H1 (cell line): ENCODE data around the gene IDI1.
"Not testable (repeated sequence)": the region's sequence is repeated elsewhere in the genome, so short reads cannot be mapped to it uniquely, and the experiment has no call there.

ENCODE experiments used
- HDAC6 ChIP-seq: IDR thresholded peaks from one replicate; pipeline ENCODE4 v1.7.1; 2012; ENCODE audit warnings: low read depth, mild to moderate bottlenecking, inconsistent platforms, low read length, moderate library complexity
- KDM5A ChIP-seq: fragments of 200-600 bp; IDR thresholded peaks from 2 replicates; pipeline ENCODE4 v1.7.1; 2012; ENCODE audit warnings: mild to moderate bottlenecking, low read length, inconsistent platforms, mixed read lengths
- POLR2A ChIP-seq, 2 experiments: IDR thresholded peaks; 1 replicate in 1 of 2; 2 replicates in 1 of 2; pipeline ENCODE4 v1.6.1; 2011; ENCODE audit warnings: low read depth in 2 of 2, low read length in 2 of 2, mild to moderate bottlenecking in 2 of 2; ENCODE audit errors: control extremely low read depth in 1 of 2
- POLR2AphosphoS5 ChIP-seq: IDR thresholded peaks from 2 replicates; pipeline ENCODE4 v1.6.1; 2011; ENCODE audit warnings: low read depth, low read length
- RXRA ChIP-seq: IDR thresholded peaks from 2 replicates; pipeline ENCODE4 v1.6.1; 2011; ENCODE audit warnings: low read depth, mild to moderate bottlenecking, low read length, moderate library complexity; ENCODE audit not compliant: insufficient read depth
- SUZ12 ChIP-seq: fragments of 200-600 bp; sonication (generic); IDR thresholded peaks from 2 replicates; pipeline ENCODE4 v1.6.1; 2012; ENCODE audit warnings: mild to moderate bottlenecking, inconsistent platforms, low read length, moderate library complexity, mixed read lengths
- YY1 ChIP-seq: IDR thresholded peaks from 2 replicates; pipeline ENCODE4 v1.6.1; 2011; ENCODE audit warnings: low read depth, mild to moderate bottlenecking, low read length
- TF ChIP-seq, protein P1 (sequence below), 3 experiments: IDR thresholded peaks; 1 replicate in 2 of 3; 2 replicates in 1 of 3; pipeline versions ENCODE4 v1.5.1 to v1.6.1; 2011; ENCODE audit warnings: low read length in 3 of 3, mild to moderate bottlenecking in 3 of 3, inconsistent platforms in 2 of 3, low read depth in 1 of 3, moderate library complexity in 1 of 3; ENCODE audit not compliant: insufficient read depth in 1 of 3; ENCODE audit errors: control extremely low read depth in 1 of 3

DNA sequence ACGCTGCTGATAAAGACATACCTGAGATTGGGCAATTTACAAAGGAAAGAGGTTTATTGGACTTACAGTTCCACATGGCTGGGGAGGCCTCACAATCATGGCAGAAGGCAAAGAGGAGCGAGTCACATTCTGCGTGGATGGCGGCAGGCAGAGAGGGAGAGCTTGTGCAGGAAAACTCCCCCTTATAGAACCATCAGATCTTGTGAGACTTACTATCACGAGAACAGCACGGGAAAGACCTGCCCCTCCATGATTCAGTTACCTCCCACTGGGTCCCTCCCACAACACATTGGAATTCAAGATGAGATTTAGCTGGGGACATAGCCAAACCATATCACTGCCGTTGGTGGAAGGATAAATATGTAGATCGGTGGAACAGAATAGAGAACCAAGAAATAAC is 17.8 kb upstream of the IDI1 start:
- TF ChIP-seq KDM5A; POLR2AphosphoS5; YY1; SUZ12; HDAC6; POLR2A (IDR thresholded peaks at IDR 0.05; ENCODE audit: control extremely low read depth in 1 of 2, low read depth in 2 of 2, low read length in 2 of 2); RXRA: not testable (repeated sequence)
- TF ChIP-seq, protein P1, sequence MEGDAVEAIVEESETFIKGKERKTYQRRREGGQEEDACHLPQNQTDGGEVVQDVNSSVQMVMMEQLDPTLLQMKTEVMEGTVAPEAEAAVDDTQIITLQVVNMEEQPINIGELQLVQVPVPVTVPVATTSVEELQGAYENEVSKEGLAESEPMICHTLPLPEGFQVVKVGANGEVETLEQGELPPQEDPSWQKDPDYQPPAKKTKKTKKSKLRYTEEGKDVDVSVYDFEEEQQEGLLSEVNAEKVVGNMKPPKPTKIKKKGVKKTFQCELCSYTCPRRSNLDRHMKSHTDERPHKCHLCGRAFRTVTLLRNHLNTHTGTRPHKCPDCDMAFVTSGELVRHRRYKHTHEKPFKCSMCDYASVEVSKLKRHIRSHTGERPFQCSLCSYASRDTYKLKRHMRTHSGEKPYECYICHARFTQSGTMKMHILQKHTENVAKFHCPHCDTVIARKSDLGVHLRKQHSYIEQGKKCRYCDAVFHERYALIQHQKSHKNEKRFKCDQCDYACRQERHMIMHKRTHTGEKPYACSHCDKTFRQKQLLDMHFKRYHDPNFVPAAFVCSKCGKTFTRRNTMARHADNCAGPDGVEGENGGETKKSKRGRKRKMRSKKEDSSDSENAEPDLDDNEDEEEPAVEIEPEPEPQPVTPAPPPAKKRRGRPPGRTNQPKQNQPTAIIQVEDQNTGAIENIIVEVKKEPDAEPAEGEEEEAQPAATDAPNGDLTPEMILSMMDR (IDR thresholded peaks at IDR 0.05; ENCODE audit: control extremely low read depth in 1 of 3, insufficient read depth in 1 of 3, low read depth in 1 of 3, low read length in 3 of 3): not testable (repeated sequence)
